ENCODE results near the gene STAM2. TPM values are rescaled to one million over a fixed set of nuclear protein-coding genes. Genes with fewer than 3 reads are reported as not detected.
"Not testable (repeated sequence)": the region's sequence is repeated elsewhere in the genome, so short reads cannot be mapped to it uniquely, and the experiment has no call there.

The STAM2 gene
- total RNA-seq, 2 experiments from 2014 or later: 15.5 to 17.5 TPM

GRCh38 chr2:152169158-152169557, 6.4 kb downstream of the STAM2 start:
- H3K4me1 Mint-ChIP-seq (ENCODE audit: low read depth): peaks cover 31% of the 10 kb centered on the region
- ATAC-seq; H3K27ac Mint-ChIP-seq; H3K9me3 Mint-ChIP-seq (ENCODE audit: insufficient read depth); DNase-seq; H3K4me3 Mint-ChIP-seq; H3K36me3 Mint-ChIP-seq (ENCODE audit: low read depth); H3K27me3 Mint-ChIP-seq (ENCODE audit: low read depth); POLR2A ChIA-PET: not testable (repeated sequence)
- CTCF ChIA-PET: interaction anchor here (2.3 kb wide), 1 partner anchor 466 kb away, joined by 7 read pairs; no protein-coding TSS in a partner anchor

DNA sequence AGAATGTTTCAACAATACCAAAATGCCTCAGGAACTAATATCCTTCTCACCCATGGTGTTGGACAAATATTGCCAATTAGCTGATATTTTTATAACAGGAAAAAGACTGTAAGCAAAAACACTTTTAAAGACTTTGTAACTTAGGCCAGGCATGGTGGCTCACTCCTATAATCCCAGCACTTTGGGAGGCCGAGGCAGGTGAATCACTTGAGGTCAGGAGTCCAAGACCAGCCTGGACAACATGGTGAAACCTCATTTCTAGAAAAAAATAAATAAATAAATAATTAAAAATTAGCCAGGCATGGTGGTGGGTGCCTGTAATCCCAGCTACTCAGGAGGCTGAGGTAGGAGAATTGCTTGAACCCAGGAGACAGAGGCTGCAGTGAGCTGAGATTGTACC, 8.1 kb downstream of the STAM2 start:
- POLR2A ChIA-PET; H3K27me3 Mint-ChIP-seq (ENCODE audit: low read depth): not testable (repeated sequence)

GRCh38 chr2:152167065-152167464, 8.5 kb downstream of the STAM2 start:
- DNase-seq (no peak), ATAC-seq (no peak)
- Mint-ChIP-seq H3K4me1 (ENCODE audit: low read depth) (peaks cover 23% of the 10 kb centered on the region), H3K36me3 (ENCODE audit: low read depth) (peaks cover 5% of the 10 kb centered on the region), H3K4me3 (no peak overlapping the region), H3K9me3 (ENCODE audit: insufficient read depth) (no peaks in the 10 kb centered on the region), H3K27me3 (ENCODE audit: low read depth) (no peaks in the 10 kb centered on the region), H3K27ac (no peak overlapping the region)
- ChIA-PET CTCF (interaction anchor here (0.7 to 2.3 kb wide), 5 partner anchors 9 to 469 kb away, joined by 3 to 12 read pairs (median 4); partner anchors contain the start of gene STAM2), POLR2A (no interaction called here)

More for the DNA sequence above, 8.1 kb downstream of the STAM2 start:
- not testable (repeated sequence) for H3K27ac Mint-ChIP-seq; H3K4me3 Mint-ChIP-seq; H3K36me3 Mint-ChIP-seq (ENCODE audit: low read depth); ATAC-seq; DNase-seq; H3K9me3 Mint-ChIP-seq (ENCODE audit: insufficient read depth)
- peaks cover 27% of the 10 kb centered on the region for H3K4me1 Mint-ChIP-seq (ENCODE audit: low read depth)
- CTCF ChIA-PET: interaction anchor here (1.2 to 2.3 kb wide), 4 partner anchors 9 to 468 kb away, joined by 3 to 12 read pairs (median 6); partner anchors contain the start of gene STAM2

- Mint-ChIP-seq H3K36me3 (ENCODE audit: low read depth) (peaks cover 5% of the 10 kb centered on the region), H3K27ac (no peak overlapping the region), H3K27me3 (ENCODE audit: low read depth) (no peaks in the 10 kb centered on the region), H3K4me1 (ENCODE audit: low read depth) (peaks cover 20% of the 10 kb centered on the region), H3K4me3 (no peak overlapping the region), H3K9me3 (ENCODE audit: insufficient read depth) (peaks cover 4% of the 10 kb centered on the region)
- ChIA-PET CTCF (interaction anchor here (0.7 to 2.1 kb wide), 4 partner anchors 10 to 141 kb away, joined by 3 to 12 read pairs (median 4); partner anchors contain the start of gene STAM2), POLR2A (no interaction called here)
- DNase-seq (no peak), ATAC-seq (no peak)
These were observed 8.9 kb downstream of the STAM2 start for GRCh38 chr2:152166633-152167032.

GRCh38 chr2:152165780-152166179, 9.8 kb downstream of the STAM2 start:
- ATAC-seq: no peak
- Mint-ChIP-seq H3K9me3 (ENCODE audit: insufficient read depth) (peaks cover 6% of the 10 kb centered on the region), H3K36me3 (ENCODE audit: low read depth) (peaks cover 7% of the 10 kb centered on the region), H3K27me3 (ENCODE audit: low read depth) (no peaks in the 10 kb centered on the region), H3K4me1 (ENCODE audit: low read depth) (peaks cover 17% of the 10 kb centered on the region), H3K4me3 (no peak overlapping the region), H3K27ac (no peak overlapping the region)
- ChIA-PET POLR2A (no interaction called here), CTCF (interaction anchor here (1.1 kb wide), 1 partner anchor 470 kb away, joined by 3 read pairs; no protein-coding TSS in a partner anchor)
- DNase-seq: no peak

GRCh38 chr2:152165306-152165705, 10.3 kb downstream of the STAM2 start:
- ATAC-seq: no peak
- DNase-seq: no peak
- Mint-ChIP-seq H3K9me3 (ENCODE audit: insufficient read depth) (peaks cover 6% of the 10 kb centered on the region), H3K27ac (no peak overlapping the region), H3K4me1 (ENCODE audit: low read depth) (peaks cover 17% of the 10 kb centered on the region), H3K36me3 (ENCODE audit: low read depth) (peaks cover 7% of the 10 kb centered on the region), H3K27me3 (ENCODE audit: low read depth) (no peaks in the 10 kb centered on the region), H3K4me3 (no peak overlapping the region)
- ChIA-PET POLR2A (no interaction called here), CTCF (interaction anchor here (1.1 kb wide), 1 partner anchor 470 kb away, joined by 3 read pairs; no protein-coding TSS in a partner anchor)

DNA sequence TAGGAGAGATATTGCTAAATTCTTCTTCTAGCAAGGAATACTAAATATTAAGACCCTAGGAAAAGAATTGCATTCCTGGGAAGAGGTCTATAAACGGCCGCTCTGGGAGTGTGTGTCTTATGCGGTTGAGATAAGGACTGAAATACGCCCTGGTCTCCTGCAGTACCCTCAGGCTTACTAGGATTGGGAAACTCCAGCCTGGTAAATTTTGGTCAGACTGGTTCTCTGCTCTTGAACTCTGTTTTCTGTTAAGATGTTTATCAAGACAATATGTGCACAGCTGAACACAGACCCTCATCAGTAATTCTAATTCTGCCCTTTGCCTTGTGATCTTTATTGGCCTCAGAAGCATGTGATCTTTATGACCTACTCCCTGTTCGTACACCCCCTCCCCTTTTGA, 11.9 kb downstream of the STAM2 start:
- H3K27ac Mint-ChIP-seq; CTCF ChIA-PET; ATAC-seq; H3K27me3 Mint-ChIP-seq (ENCODE audit: low read depth); DNase-seq; H3K9me3 Mint-ChIP-seq (ENCODE audit: insufficient read depth); POLR2A ChIA-PET; H3K4me3 Mint-ChIP-seq: not testable (repeated sequence)
- peaks cover 12% of the 10 kb centered on the region for H3K36me3 Mint-ChIP-seq (ENCODE audit: low read depth)
- H3K4me1 Mint-ChIP-seq (ENCODE audit: low read depth): peaks cover 11% of the 10 kb centered on the region

- POLR2A ChIA-PET: no interaction called here
- Mint-ChIP-seq H3K4me3 (no peak overlapping the region), H3K9me3 (ENCODE audit: insufficient read depth) (peaks cover 6% of the 10 kb centered on the region), H3K4me1 (ENCODE audit: low read depth) (peaks cover 7% of the 10 kb centered on the region), H3K36me3 (ENCODE audit: low read depth) (peaks cover 20% of the 10 kb centered on the region), H3K27me3 (ENCODE audit: low read depth) (no peaks in the 10 kb centered on the region), H3K27ac (no peak overlapping the region)
- ATAC-seq (no peak), DNase-seq (no peak)
- CTCF ChIA-PET: interaction anchor here (0.9 kb wide), 2 partner anchors 63 to 474 kb away, joined by 3 read pairs; partner anchors contain the start of gene CACNB4
These were observed 13.4 kb downstream of the STAM2 start for GRCh38 chr2:152162141-152162540.

GRCh38 chr2:152161598-152161997, 14.0 kb downstream of the STAM2 start:
- POLR2A ChIA-PET: no interaction called here
- Mint-ChIP-seq H3K36me3 (ENCODE audit: low read depth) (peaks cover 23% of the 10 kb centered on the region), H3K4me1 (ENCODE audit: low read depth) (peaks cover 2% of the 10 kb centered on the region), H3K4me3 (no peak overlapping the region), H3K27ac (no peak overlapping the region), H3K9me3 (ENCODE audit: insufficient read depth) (peaks cover 6% of the 10 kb centered on the region), H3K27me3 (ENCODE audit: low read depth) (no peaks in the 10 kb centered on the region)
- CTCF ChIA-PET: no interaction called here
- ATAC-seq (no peak), DNase-seq (no peak)

DNA sequence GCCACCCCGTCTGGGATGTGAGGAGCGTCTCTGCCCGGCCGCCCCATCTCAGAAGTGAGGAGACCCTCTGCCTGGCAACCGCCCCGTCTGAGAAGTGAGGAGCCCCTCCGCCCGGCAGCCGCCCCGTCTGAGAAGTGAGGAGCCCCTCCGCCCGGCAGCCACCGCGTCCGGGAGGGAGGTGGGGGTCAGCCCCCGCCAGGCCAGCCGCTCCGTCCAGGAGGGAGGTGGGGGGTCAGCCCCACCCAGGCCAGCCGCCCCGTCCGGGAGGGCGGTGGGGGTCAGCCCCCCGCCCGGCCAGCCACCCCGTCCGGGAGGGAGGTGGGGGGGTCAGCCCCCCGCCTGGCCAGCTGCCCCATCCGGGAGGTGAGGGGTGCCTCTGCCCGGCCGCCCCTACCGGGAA, 15.2 kb downstream of the STAM2 start:
- ATAC-seq; H3K4me1 Mint-ChIP-seq (ENCODE audit: low read depth); H3K27ac Mint-ChIP-seq; H3K9me3 Mint-ChIP-seq (ENCODE audit: insufficient read depth); H3K4me3 Mint-ChIP-seq; POLR2A ChIA-PET; CTCF ChIA-PET; DNase-seq; H3K27me3 Mint-ChIP-seq (ENCODE audit: low read depth): not testable (repeated sequence)
- peaks cover 23% of the 10 kb centered on the region for H3K36me3 Mint-ChIP-seq (ENCODE audit: low read depth)

- Mint-ChIP-seq H3K9me3 (ENCODE audit: insufficient read depth) (peaks cover 6% of the 10 kb centered on the region), H3K36me3 (ENCODE audit: low read depth) (peaks cover 20% of the 10 kb centered on the region), H3K27ac (no peak overlapping the region), H3K4me1 (ENCODE audit: low read depth) (peaks cover 10% of the 10 kb centered on the region), H3K4me3 (no peak overlapping the region), H3K27me3 (ENCODE audit: low read depth) (no peaks in the 10 kb centered on the region)
- ATAC-seq (no peak), DNase-seq (no peak)
- CTCF ChIA-PET: no interaction called here
- POLR2A ChIA-PET: no interaction called here
These were observed 18.3 kb downstream of the STAM2 start for GRCh38 chr2:152157253-152157652.

GRCh38 chr2:152155209-152155608, 20.4 kb downstream of the STAM2 start:
- DNase-seq (no peak), ATAC-seq (no peak)
- no peak overlapping the region for H3K27ac Mint-ChIP-seq
- ChIA-PET CTCF (no interaction called here), POLR2A (no interaction called here)
- no peak overlapping the region for H3K4me3 Mint-ChIP-seq
- no peaks in the 10 kb centered on the region for H3K27me3 Mint-ChIP-seq (ENCODE audit: low read depth)
- H3K4me1 Mint-ChIP-seq (ENCODE audit: low read depth): peaks cover 10% of the 10 kb centered on the region
- peaks cover 18% of the 10 kb centered on the region for H3K36me3 Mint-ChIP-seq (ENCODE audit: low read depth)
- no peaks in the 10 kb centered on the region for H3K9me3 Mint-ChIP-seq (ENCODE audit: insufficient read depth)

GRCh38 chr2:152154462-152154861, 21.1 kb downstream of the STAM2 start:
- H3K4me1 Mint-ChIP-seq (ENCODE audit: low read depth): peaks cover 10% of the 10 kb centered on the region
- ChIA-PET POLR2A (no interaction called here), CTCF (interaction anchor here (0.5 kb wide), 1 partner anchor 375 kb away, joined by 3 read pairs; no protein-coding TSS in a partner anchor)
- H3K4me3 Mint-ChIP-seq: no peak overlapping the region
- no peak for DNase-seq
- H3K36me3 Mint-ChIP-seq (ENCODE audit: low read depth): peaks cover 16% of the 10 kb centered on the region
- H3K27ac Mint-ChIP-seq: no peak overlapping the region
- no peaks in the 10 kb centered on the region for H3K27me3 Mint-ChIP-seq (ENCODE audit: low read depth)
- no peak for ATAC-seq
- no peaks in the 10 kb centered on the region for H3K9me3 Mint-ChIP-seq (ENCODE audit: insufficient read depth)
